ENCODE measurements around the gene DUSP8.

DNA sequence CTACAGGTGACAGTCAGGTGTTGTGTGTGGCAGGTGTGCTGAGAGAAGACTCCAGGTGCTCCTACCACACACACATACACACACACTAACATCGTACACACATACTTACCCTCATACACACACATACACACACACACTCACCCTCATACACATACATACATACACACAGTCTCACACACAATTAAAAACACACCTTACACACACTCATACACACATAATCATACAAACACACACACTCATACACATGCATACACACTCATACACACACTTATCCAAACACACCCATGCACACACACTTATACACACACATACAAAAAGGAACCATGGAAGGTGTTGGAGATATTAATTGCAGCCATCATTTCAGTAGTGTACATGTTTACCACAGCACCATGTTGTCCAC, 31.6 kb upstream of the DUSP8 start:
- TF ChIP-seq POLR2A (IDR thresholded peaks at IDR 0.05; ENCODE audit: low read length) (no peak), GATA1 (IDR thresholded peaks at IDR 0.05; ENCODE audit: low read depth, low read length) (no peak)
